Keratinocyte (primary cell): ENCODE results near the gene GPR15. TPM values are rescaled to one million over a fixed set of nuclear protein-coding genes. Genes with fewer than 3 reads are reported as not detected.

Experiments
- DNase-seq: peaks from one replicate; pipeline ENCODE4 v3.0.0-alpha.2; 2011; ENCODE audit warnings: low read depth, missing footprints, low spot score
- FAIRE-seq: peaks from 2 replicates; lab custom pipeline; 2011; peaks lifted over from hg19 to GRCh38; lab: Jason Lieb, UNC
- H2AFZ ChIP-seq: 2 replicates; pipeline ENCODE4 v1.6.0; 2012; ENCODE audit warnings: low read length, control low read depth, inconsistent platforms; ENCODE audit not compliant: control insufficient read depth
- H3K27ac ChIP-seq: 2 replicates; pipeline ENCODE4 v1.5.1; 2011; ENCODE audit warnings: low read length; ENCODE audit not compliant: control insufficient read depth, insufficient read depth
- H3K27me3 ChIP-seq: 3 replicates; pipeline ENCODE4 v1.6.0; 2011; ENCODE audit warnings: low read length; ENCODE audit not compliant: control insufficient read depth, insufficient read depth; ENCODE audit errors: extremely low read depth
- H3K36me3 ChIP-seq, 2 experiments: 2 replicates in 1 of 2; 3 replicates in 1 of 2; pipeline ENCODE4 v1.5.1; 2011; ENCODE audit warnings: low read length in 2 of 2, mild to moderate bottlenecking in 1 of 2; ENCODE audit not compliant: control insufficient read depth in 2 of 2, insufficient read depth in 2 of 2; ENCODE audit errors: extremely low read depth in 1 of 2
- H3K4me1 ChIP-seq: 3 replicates; pipeline ENCODE4 v1.5.1; 2011; ENCODE audit warnings: low read length; ENCODE audit not compliant: control insufficient read depth, insufficient read depth; ENCODE audit errors: extremely low read depth
- H3K4me2 ChIP-seq: 3 replicates; pipeline ENCODE4 v1.6.0; 2011; ENCODE audit warnings: low read depth, low read length; ENCODE audit not compliant: control insufficient read depth, insufficient read depth; ENCODE audit errors: extremely low read depth
- H3K4me3 ChIP-seq, 3 experiments: fragments of 200-600 bp in 1 of 3; sonication (generic) in 1 of 3; 2 replicates in 2 of 3; 3 replicates in 1 of 3; pipeline ENCODE4 v1.5.1; 2011 to 2016; ENCODE audit warnings: low read length in 3 of 3, mild to moderate bottlenecking in 3 of 3, control low read depth in 2 of 3, inconsistent platforms in 1 of 3, low read depth in 1 of 3, mixed read lengths in 1 of 3, mixed run types in 1 of 3, moderate library complexity in 1 of 3; ENCODE audit not compliant: control insufficient read depth in 2 of 3, insufficient read depth in 2 of 3; ENCODE audit errors: extremely low read depth in 1 of 3
- H3K79me2 ChIP-seq: 2 replicates; pipeline ENCODE4 v1.6.0; 2012; ENCODE audit warnings: low read length; ENCODE audit not compliant: control insufficient read depth, insufficient read depth
- H3K9ac ChIP-seq: 3 replicates; pipeline ENCODE4 v1.6.0; 2011; ENCODE audit warnings: low read length; ENCODE audit not compliant: control insufficient read depth, insufficient read depth; ENCODE audit errors: extremely low read depth
- H3K9me1 ChIP-seq: 3 replicates; pipeline ENCODE4 v1.6.0; 2011; ENCODE audit warnings: low read length; ENCODE audit not compliant: control insufficient read depth, insufficient read depth; ENCODE audit errors: extremely low read depth
- H3K9me3 ChIP-seq: 2 replicates; pipeline ENCODE4 v1.5.1; 2012; ENCODE audit warnings: low read depth, low read length; ENCODE audit not compliant: control insufficient read depth
- H4K20me1 ChIP-seq: 3 replicates; pipeline ENCODE4 v1.6.0; 2011; ENCODE audit warnings: low read length; ENCODE audit not compliant: control insufficient read depth, insufficient read depth; ENCODE audit errors: extremely low read depth
- EZH2 ChIP-seq: IDR thresholded peaks from one replicate; pipeline ENCODE4 v1.6.1; 2012; ENCODE audit warnings: inconsistent platforms, mild to moderate bottlenecking, low read length, moderate library complexity
- dilution Hi-C: fragments of 300-500 bp; cut with MboI; formaldehyde crosslinking; loops from one replicate; pipeline ENCODE4 v1.7.0; 2020; ENCODE audit warnings: low sequenced_read_pairs; ENCODE audit not compliant: extremely low pct_ligation_motif_present
- polyA plus RNA-seq, 5 experiments: library from polyadenylated mRNA; depleted of rRNA in 3 of 5; stranded (reverse) in 3 of 5; stranded (forward) in 1 of 5; unstranded in 1 of 5; fragments of >200 nt; gene quantifications; 1 replicate in 1 of 5; 2 replicates in 3 of 5; 3 replicates in 1 of 5; pipeline versions ENCODE4 v1.2.1 to v1.2.3, GENCODE V29; 2011 to 2012; ENCODE audit warnings: missing spikeins in 2 of 5, low read depth in 1 of 5, low replicate concordance in 1 of 5
- TF ChIP-seq, protein P1 (sequence below), 3 experiments: IDR thresholded peaks in 1 of 3; conservative IDR thresholded peaks in 1 of 3; optimal IDR thresholded peaks in 1 of 3; 2 replicates in 2 of 3; 3 replicates in 1 of 3; pipeline versions ENCODE3 to v1.5.1; 2011; ENCODE audit warnings: low read length in 3 of 3, mild to moderate bottlenecking in 3 of 3, moderate library complexity in 2 of 3, control low read depth in 1 of 3, inconsistent platforms in 1 of 3; ENCODE audit not compliant: insufficient read depth in 2 of 3; ENCODE audit errors: extremely low read depth in 1 of 3

The GPR15 gene
- polyA plus RNA-seq, 1 donor (not counting 4 experiments of a cell fraction or from before 2014, with no cell fraction given) = not detected

- FAIRE-seq (no peak), DNase-seq (no peak)
- no peak for TF ChIP-seq EZH2
- TF ChIP-seq, protein P1, sequence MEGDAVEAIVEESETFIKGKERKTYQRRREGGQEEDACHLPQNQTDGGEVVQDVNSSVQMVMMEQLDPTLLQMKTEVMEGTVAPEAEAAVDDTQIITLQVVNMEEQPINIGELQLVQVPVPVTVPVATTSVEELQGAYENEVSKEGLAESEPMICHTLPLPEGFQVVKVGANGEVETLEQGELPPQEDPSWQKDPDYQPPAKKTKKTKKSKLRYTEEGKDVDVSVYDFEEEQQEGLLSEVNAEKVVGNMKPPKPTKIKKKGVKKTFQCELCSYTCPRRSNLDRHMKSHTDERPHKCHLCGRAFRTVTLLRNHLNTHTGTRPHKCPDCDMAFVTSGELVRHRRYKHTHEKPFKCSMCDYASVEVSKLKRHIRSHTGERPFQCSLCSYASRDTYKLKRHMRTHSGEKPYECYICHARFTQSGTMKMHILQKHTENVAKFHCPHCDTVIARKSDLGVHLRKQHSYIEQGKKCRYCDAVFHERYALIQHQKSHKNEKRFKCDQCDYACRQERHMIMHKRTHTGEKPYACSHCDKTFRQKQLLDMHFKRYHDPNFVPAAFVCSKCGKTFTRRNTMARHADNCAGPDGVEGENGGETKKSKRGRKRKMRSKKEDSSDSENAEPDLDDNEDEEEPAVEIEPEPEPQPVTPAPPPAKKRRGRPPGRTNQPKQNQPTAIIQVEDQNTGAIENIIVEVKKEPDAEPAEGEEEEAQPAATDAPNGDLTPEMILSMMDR (optimal IDR thresholded peaks at IDR 0.05 in 1 of 3, IDR thresholded peaks at IDR 0.05 in 1 of 3, conservative IDR thresholded peaks at IDR 0.05 in 1 of 3; ENCODE audit: extremely low read depth in 1 of 3, insufficient read depth in 2 of 3, low read length in 3 of 3) = no peak
- no peak overlapping the region for H3K4me3 ChIP-seq
- H3K9me3 ChIP-seq = no peaks in the 10 kb centered on the region
- H2AFZ ChIP-seq = no peak overlapping the region
- no peak overlapping the region for H3K9ac ChIP-seq
- H3K27ac ChIP-seq = no peak overlapping the region
- no peaks in the 10 kb centered on the region for H3K9me1 ChIP-seq
- H4K20me1 ChIP-seq = no peaks in the 10 kb centered on the region
- no peak overlapping the region for H3K4me2 ChIP-seq
- no peaks in the 10 kb centered on the region for H3K79me2 ChIP-seq
- H3K4me1 ChIP-seq = no peaks in the 10 kb centered on the region
- dilution Hi-C loops = no loop called here
- no peaks in the 10 kb centered on the region for H3K36me3 ChIP-seq
- no peaks in the 10 kb centered on the region for H3K27me3 ChIP-seq
Measured at GRCh38 chr3:98553753-98554152, 22.0 kb downstream of the GPR15 start.

DNA sequence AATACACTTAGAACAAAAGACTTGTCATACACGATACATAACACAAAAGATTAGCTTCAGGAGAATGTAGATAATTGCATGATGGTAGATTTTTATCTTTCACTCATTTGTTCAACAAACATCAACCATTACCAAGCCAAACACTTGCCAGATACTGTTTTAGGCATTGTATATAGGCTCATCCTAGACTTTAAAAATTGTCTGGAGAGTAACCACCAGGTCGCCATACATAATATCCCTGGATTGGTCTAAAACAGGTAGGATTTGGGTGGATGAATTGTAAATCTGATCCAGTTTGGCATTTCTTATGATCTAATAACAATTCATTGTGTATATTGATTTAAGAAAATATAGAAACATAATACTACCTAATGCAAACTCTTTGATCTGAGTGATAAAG is 22.8 kb downstream of the GPR15 start:
- Histone ChIP-seq H3K9me3 (no peaks in the 10 kb centered on the region), H3K4me1 (no peaks in the 10 kb centered on the region), H3K36me3 (no peaks in the 10 kb centered on the region), H3K27ac (no peak overlapping the region), H2AFZ (no peak overlapping the region), H3K9ac (no peak overlapping the region), H3K4me3 (no peak overlapping the region), H3K9me1 (no peaks in the 10 kb centered on the region), H3K27me3 (no peaks in the 10 kb centered on the region), H4K20me1 (no peaks in the 10 kb centered on the region), H3K4me2 (no peak overlapping the region), H3K79me2 (no peaks in the 10 kb centered on the region)
- dilution Hi-C loops = no loop called here
- DNase-seq (no peak), FAIRE-seq (no peak)
- TF ChIP-seq EZH2 = no peak
- TF ChIP-seq, protein P1 (optimal IDR thresholded peaks at IDR 0.05 in 1 of 3, IDR thresholded peaks at IDR 0.05 in 1 of 3, conservative IDR thresholded peaks at IDR 0.05 in 1 of 3; ENCODE audit: extremely low read depth in 1 of 3, insufficient read depth in 2 of 3, low read length in 3 of 3) = no peak
